HL-60 (cell line): ENCODE results near the gene MYOM3.

Experiments used
- POLR2AphosphoS5 ChIP-seq: IDR thresholded peaks from 2 replicates; pipeline ENCODE4 v1.6.1; 2012; ENCODE audit warnings: low read depth
- TF ChIP-seq, protein P1 (sequence below): IDR thresholded peaks from one replicate; pipeline ENCODE4 v1.5.1; 2011; ENCODE audit warnings: low read length, control low read depth, inconsistent platforms; ENCODE audit not compliant: insufficient read depth

DNA sequence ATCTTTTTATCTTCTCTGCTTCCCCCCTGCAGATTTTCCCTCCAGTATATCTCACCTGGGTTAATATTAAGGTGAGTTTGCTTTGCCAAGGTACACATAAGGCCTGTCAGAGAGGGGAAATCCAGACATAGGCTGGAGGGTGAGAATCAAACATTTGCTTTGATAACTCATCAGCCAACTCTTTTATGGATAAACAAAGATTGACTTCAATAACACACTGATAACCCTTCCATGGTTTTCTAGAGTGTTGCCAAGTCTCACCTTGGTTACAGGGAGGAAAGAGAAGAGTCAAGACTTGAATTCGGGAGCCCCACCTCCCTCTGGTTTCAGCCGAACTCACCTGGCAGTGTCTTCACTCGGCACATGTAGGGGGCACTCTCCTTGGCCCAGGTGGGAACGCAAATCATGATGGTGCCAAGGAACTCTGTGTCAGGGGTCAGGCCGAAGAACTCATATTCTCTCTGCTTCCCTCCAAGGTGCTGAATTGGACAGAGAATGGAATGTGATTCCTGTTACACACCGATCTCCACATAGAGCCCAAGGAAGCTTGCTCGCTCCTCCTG is 15.9 kb upstream of the MYOM3 start:
- TF ChIP-seq, protein P1, sequence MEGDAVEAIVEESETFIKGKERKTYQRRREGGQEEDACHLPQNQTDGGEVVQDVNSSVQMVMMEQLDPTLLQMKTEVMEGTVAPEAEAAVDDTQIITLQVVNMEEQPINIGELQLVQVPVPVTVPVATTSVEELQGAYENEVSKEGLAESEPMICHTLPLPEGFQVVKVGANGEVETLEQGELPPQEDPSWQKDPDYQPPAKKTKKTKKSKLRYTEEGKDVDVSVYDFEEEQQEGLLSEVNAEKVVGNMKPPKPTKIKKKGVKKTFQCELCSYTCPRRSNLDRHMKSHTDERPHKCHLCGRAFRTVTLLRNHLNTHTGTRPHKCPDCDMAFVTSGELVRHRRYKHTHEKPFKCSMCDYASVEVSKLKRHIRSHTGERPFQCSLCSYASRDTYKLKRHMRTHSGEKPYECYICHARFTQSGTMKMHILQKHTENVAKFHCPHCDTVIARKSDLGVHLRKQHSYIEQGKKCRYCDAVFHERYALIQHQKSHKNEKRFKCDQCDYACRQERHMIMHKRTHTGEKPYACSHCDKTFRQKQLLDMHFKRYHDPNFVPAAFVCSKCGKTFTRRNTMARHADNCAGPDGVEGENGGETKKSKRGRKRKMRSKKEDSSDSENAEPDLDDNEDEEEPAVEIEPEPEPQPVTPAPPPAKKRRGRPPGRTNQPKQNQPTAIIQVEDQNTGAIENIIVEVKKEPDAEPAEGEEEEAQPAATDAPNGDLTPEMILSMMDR, result no peak
- TF ChIP-seq POLR2AphosphoS5, result no peak
